ENCODE data around the gene FAM3A. TPM values are rescaled to one million over a fixed set of nuclear protein-coding genes. Genes with fewer than 3 reads are reported as not detected.

The FAM3A gene
- total RNA-seq, 1 experiment from 2014 or later, result 35.8 TPM

DNA sequence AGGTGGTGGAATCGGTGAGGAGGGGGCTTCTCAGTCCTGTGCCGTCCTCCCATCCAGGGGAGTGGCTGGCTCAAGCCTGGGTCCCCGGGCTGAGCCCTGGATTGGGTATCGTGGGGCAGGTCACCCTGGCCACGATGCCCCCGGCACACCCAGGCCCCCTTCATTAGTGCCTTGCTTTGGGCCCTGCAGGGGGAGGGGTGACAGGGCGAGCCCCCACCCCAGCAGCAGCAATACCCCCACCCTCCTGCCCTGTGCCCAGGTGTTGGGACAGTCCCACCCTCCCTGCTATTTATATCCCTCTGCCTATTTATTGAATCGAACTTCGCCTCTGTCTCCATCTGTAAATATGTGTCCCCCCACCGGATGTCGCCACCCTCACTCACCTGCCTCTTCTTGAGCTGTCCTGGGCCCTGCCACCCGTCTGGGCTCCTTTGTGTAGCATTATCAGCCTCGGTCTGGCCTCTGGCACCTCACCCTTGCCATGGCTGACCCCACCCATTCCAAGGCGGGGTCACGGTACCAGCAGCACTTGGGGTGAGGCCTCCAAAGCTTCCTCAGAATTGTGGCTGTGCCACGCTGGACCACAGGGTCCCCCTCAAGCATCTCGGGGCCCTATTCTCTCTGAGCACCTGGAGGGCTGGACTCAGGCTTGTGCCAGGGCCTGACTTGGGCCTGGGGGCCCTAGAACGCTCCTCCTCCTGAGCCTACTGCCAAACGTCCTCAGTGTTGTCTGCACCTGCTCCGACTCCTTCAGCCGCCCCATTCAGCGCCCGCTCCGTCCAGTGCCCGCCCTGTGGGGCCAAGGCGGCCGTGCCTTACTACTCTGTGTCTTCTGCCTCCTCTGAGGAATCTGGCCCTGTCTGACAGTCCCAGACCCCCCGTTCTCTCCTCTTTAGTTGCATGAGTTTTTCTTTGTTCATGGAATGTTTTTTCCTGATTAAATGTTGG is 43.1 kb downstream of the FAM3A start:
- Histone ChIP-seq H3K9me3 (ENCODE audit: low read depth, low read length, poor library complexity, severe bottlenecking) (no peaks in the 10 kb centered on the region), H3K4me1 (ENCODE audit: insufficient read depth, low read length, poor library complexity, severe bottlenecking) (no peaks in the 10 kb centered on the region), H3K36me3 (ENCODE audit: insufficient read depth, low read length, poor library complexity, severe bottlenecking) (peaks cover 5% of the 10 kb centered on the region), H3K4me3 (ENCODE audit: low read depth, low read length, poor library complexity, severe bottlenecking) (no peak overlapping the region), H3K27ac (ENCODE audit: low read depth, low read length, poor library complexity, severe bottlenecking) (no peak overlapping the region), H3K27me3 (replicated peaks; ENCODE audit: insufficient read depth, low read depth, low read length, poor library complexity) (no peaks in the 10 kb centered on the region)
- intact Hi-C loops (cut with micrococcal nuclease; ENCODE audit: unreplicated experiment), result no loop called here
- DNase-seq (ENCODE audit: low spot score), result no peak
- TF ChIP-seq EZH2 (IDR thresholded peaks at IDR 0.05; ENCODE audit: borderline replicate concordance, low read depth, low read length, poor library complexity, severe bottlenecking), result no peak
- no peak for TF ChIP-seq CTCF (conservative IDR thresholded peaks at IDR 0.05; ENCODE audit: low read depth, low read length)
- BruUV-seq (replicated peaks), result no TSS peak
- ChIA-PET POLR2A (ENCODE audit: low non-redundant PET) (no interaction called here), CTCF (no interaction called here)

DNA sequence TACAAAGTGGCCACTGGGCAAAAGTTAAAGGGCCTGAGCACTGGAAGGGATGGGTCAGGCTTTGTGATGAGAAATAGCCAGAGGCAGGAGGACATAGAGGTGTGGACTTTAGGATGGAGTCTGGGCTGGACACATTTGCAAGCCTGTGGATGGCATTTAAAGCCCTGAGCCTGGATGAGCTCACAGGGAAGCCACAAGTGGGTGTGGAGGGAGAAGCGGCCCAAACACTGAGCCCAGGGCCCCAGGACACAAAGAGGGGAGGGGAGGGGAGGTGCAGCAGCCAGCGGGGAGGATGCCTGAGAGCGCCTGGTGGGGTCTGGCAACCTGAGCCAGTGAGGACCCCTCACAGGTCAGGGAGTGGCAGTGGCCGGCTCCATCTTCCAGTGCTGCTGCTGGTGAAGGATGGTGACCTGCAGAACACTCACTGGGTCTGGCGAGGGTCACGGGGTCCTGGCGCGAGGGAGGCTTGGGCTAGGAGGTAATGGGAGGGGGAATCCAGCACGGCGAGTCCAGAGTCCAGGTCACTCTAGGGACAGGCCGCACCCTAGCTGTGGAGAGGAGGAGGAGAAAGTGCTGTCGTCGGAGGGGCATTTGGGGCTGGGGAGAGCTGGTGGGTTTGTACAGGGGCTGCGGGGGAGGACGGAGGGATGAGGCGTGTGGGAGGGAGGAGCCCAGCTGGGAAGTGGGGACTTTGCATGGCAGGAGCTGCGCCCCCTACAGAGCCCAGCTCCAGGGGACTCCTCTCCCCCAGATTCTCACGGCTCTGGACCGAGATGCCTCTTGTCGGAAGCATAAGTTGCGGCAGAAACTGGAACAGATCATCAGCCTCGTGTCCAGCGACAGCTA is 44.0 kb downstream of the FAM3A start:
- intact Hi-C loops (cut with micrococcal nuclease; ENCODE audit: unreplicated experiment), result no loop called here
- Histone ChIP-seq H3K36me3 (ENCODE audit: insufficient read depth, low read length, poor library complexity, severe bottlenecking) (peaks cover 5% of the 10 kb centered on the region), H3K27me3 (replicated peaks; ENCODE audit: insufficient read depth, low read depth, low read length, poor library complexity) (no peaks in the 10 kb centered on the region), H3K4me1 (ENCODE audit: insufficient read depth, low read length, poor library complexity, severe bottlenecking) (no peaks in the 10 kb centered on the region), H3K4me3 (ENCODE audit: low read depth, low read length, poor library complexity, severe bottlenecking) (no peak overlapping the region), H3K27ac (ENCODE audit: low read depth, low read length, poor library complexity, severe bottlenecking) (no peak overlapping the region), H3K9me3 (ENCODE audit: low read depth, low read length, poor library complexity, severe bottlenecking) (no peaks in the 10 kb centered on the region)
- ChIA-PET CTCF (no interaction called here), POLR2A (ENCODE audit: low non-redundant PET) (no interaction called here)
- no peak for DNase-seq (ENCODE audit: low spot score)
- TF ChIP-seq CTCF (conservative IDR thresholded peaks at IDR 0.05; ENCODE audit: low read depth, low read length) (no peak), EZH2 (IDR thresholded peaks at IDR 0.05; ENCODE audit: borderline replicate concordance, low read depth, low read length, poor library complexity, severe bottlenecking) (no peak)
- BruUV-seq (replicated peaks), result no TSS peak

DNA sequence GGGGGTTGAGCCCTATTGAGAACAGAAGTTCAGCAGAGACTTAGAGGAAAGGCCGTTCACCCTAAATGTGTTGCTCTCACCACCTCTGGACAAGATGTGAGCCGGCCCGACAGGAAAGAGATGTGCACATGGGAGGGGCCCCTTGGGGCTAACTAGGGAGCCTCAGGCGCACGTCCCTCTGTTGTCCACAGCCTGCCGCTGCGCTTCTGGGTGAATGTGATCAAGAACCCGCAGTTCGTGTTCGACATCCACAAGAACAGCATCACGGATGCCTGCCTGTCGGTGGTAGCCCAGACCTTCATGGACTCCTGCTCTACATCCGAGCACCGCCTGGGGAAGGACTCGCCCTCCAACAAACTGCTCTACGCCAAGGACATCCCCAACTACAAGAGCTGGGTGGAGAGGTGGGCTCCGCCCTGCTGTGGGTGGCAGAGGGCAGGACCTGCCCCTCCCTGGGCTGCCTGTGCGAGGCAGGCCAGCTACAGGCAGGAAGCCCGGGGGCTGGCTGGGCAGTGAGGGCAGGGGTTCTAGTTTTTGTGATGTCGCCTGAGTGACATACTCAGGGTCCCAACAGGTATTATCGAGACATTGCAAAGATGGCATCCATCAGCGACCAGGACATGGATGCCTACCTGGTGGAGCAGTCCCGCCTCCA is 45.0 kb downstream of the FAM3A start:
- no peak for TF ChIP-seq CTCF (conservative IDR thresholded peaks at IDR 0.05; ENCODE audit: low read depth, low read length)
- no peak for TF ChIP-seq EZH2 (IDR thresholded peaks at IDR 0.05; ENCODE audit: borderline replicate concordance, low read depth, low read length, poor library complexity, severe bottlenecking)
- intact Hi-C loops (cut with micrococcal nuclease; ENCODE audit: unreplicated experiment), result no loop called here
- H3K4me1 ChIP-seq (ENCODE audit: insufficient read depth, low read length, poor library complexity, severe bottlenecking), result no peaks in the 10 kb centered on the region
- no peak overlapping the region for H3K4me3 ChIP-seq (ENCODE audit: low read depth, low read length, poor library complexity, severe bottlenecking)
- H3K27me3 ChIP-seq (replicated peaks; ENCODE audit: insufficient read depth, low read depth, low read length, poor library complexity), result no peaks in the 10 kb centered on the region
- BruUV-seq (replicated peaks), result no TSS peak
- H3K9me3 ChIP-seq (ENCODE audit: low read depth, low read length, poor library complexity, severe bottlenecking), result no peaks in the 10 kb centered on the region
- no peak overlapping the region for H3K27ac ChIP-seq (ENCODE audit: low read depth, low read length, poor library complexity, severe bottlenecking)
- POLR2A ChIA-PET (ENCODE audit: low non-redundant PET), result no interaction called here
- CTCF ChIA-PET, result no interaction called here
- H3K36me3 ChIP-seq (ENCODE audit: insufficient read depth, low read length, poor library complexity, severe bottlenecking), result peaks cover 5% of the 10 kb centered on the region
- no peak for DNase-seq (ENCODE audit: low spot score)

All from A673 (cell line).